Measurements from ENCODE around the gene ACIN1. TPM values are rescaled to one million over a fixed set of nuclear protein-coding genes. Genes with fewer than 3 reads are reported as not detected.

The ACIN1 gene
- total and polyA plus RNA-seq, 10 of the 15 experiments (the other 5 are each of a cell fraction or from before 2014, with no cell fraction given): 4.3 to 148 (median 93.4) TPM

DNA sequence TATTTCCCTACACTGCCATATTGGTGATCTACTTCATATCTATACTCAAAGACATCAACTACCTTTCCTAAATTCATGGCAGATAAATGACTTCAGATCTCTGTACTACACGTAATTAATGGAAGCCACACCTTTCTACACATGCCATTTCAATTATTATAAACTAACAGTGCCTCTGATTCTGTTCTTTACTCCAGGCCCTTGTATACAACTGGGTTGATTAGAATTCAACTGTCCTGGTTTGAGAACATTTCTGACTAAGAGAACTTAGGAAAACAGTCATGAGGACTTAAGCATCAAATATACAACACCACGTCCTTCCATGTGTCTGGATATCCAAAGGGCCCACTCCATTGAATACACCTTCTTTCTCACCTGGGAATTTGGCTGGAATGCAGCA, 1.8 kb downstream of the ACIN1 start:
- Histone ChIP-seq H2AFZ (ENCODE audit: control insufficient read depth, low read depth, low read length) (no peak overlapping the region), H3K27ac (ENCODE audit: control insufficient read depth, insufficient read depth) (no peak overlapping the region), H3K36me3 (ENCODE audit: control insufficient read depth in 2 of 2, insufficient read depth in 2 of 2, low read length in 1 of 2) (peaks cover 3 to 32% of the 10 kb centered on the region in 2 experiments), H3K9me3 (replicated peaks; ENCODE audit: control insufficient read depth, insufficient read depth, low read length) (no peaks in the 10 kb centered on the region), H3K4me2 (ENCODE audit: control insufficient read depth, insufficient read depth) (peak overlapping the region; percentile 88), H3K9ac (ENCODE audit: control insufficient read depth, insufficient read depth, low read length) (no peak overlapping the region), H3K27me3 (replicated peaks in 1 of 2; ENCODE audit: control insufficient read depth in 2 of 2, insufficient read depth in 2 of 2, low read length in 1 of 2) (no peaks in the 10 kb centered on the region), H3K79me2 (ENCODE audit: control insufficient read depth, insufficient read depth, low read length) (peaks cover 56% of the 10 kb centered on the region), H4K20me1 (ENCODE audit: control insufficient read depth, insufficient read depth) (0 out of 2 replicates have a peak, but pooled peaks cover 7% of the 10 kb centered on the region), H3K4me1 (ENCODE audit: control insufficient read depth, insufficient read depth, low read length) (peaks cover 3% of the 10 kb centered on the region; the same call in 1 of the 2 replicates), H3K4me3 (peak overlapping the region; percentile 92; the same call in 1 of the 2 replicates)
- FAIRE-seq (no peak), DNase-seq (ENCODE audit: low read depth, low spot score) (no peak), ATAC-seq (no peak)
- in situ Hi-C loops (cut with MboI) (no loop called here), intact Hi-C loops (cut with micrococcal nuclease; ENCODE audit: unreplicated experiment) (no loop called here)
- ChIA-PET CTCF (interaction anchor here (1.2 to 5.3 kb wide), 7 partner anchors 13 to 107 kb away, joined by 5 to 60 read pairs (median 13); no protein-coding TSS in a partner anchor), POLR2A (interaction anchor here (1.2 kb wide), 1 partner anchor 493 kb away, joined by 4 read pairs; no protein-coding TSS in a partner anchor), RAD21 (ENCODE audit: unreplicated experiment) (interaction anchor here (0.6 to 1.6 kb wide), 2 partner anchors 24 to 154 kb away, joined by 3 to 6 read pairs; no protein-coding TSS in a partner anchor), SMC1A (ENCODE audit: uncharacterized antibody, unreplicated experiment) (interaction anchor here (1.5 to 1.7 kb wide), 3 partner anchors 22 to 107 kb away, joined by 4 to 6 read pairs (median 5); no protein-coding TSS in a partner anchor)
- TF ChIP-seq, protein P1, sequence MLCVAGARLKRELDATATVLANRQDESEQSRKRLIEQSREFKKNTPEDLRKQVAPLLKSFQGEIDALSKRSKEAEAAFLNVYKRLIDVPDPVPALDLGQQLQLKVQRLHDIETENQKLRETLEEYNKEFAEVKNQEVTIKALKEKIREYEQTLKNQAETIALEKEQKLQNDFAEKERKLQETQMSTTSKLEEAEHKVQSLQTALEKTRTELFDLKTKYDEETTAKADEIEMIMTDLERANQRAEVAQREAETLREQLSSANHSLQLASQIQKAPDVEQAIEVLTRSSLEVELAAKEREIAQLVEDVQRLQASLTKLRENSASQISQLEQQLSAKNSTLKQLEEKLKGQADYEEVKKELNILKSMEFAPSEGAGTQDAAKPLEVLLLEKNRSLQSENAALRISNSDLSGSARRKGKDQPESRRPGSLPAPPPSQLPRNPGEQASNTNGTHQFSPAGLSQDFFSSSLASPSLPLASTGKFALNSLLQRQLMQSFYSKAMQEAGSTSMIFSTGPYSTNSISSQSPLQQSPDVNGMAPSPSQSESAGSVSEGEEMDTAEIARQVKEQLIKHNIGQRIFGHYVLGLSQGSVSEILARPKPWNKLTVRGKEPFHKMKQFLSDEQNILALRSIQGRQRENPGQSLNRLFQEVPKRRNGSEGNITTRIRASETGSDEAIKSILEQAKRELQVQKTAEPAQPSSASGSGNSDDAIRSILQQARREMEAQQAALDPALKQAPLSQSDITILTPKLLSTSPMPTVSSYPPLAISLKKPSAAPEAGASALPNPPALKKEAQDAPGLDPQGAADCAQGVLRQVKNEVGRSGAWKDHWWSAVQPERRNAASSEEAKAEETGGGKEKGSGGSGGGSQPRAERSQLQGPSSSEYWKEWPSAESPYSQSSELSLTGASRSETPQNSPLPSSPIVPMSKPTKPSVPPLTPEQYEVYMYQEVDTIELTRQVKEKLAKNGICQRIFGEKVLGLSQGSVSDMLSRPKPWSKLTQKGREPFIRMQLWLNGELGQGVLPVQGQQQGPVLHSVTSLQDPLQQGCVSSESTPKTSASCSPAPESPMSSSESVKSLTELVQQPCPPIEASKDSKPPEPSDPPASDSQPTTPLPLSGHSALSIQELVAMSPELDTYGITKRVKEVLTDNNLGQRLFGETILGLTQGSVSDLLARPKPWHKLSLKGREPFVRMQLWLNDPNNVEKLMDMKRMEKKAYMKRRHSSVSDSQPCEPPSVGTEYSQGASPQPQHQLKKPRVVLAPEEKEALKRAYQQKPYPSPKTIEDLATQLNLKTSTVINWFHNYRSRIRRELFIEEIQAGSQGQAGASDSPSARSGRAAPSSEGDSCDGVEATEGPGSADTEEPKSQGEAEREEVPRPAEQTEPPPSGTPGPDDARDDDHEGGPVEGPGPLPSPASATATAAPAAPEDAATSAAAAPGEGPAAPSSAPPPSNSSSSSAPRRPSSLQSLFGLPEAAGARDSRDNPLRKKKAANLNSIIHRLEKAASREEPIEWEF (IDR thresholded peaks at IDR 0.05; ENCODE audit: insufficient replicate concordance, low read depth, low read length): no peak
- BruUV-seq (replicated peaks): no TSS peak
- WGBS (ENCODE audit: insufficient coverage, insufficient replicate concordance, low lambda C conversion rate, missing lambda C conversion rate): 73% methylated on average over 2 of the region's 2 CpGs

Data from GM12878 (cell line).